Ovary (tissue), 9 donors: ENCODE measurements around the gene NUDT22. TPM values are rescaled to one million over a fixed set of nuclear protein-coding genes. Genes with fewer than 3 reads are reported as not detected.

Source experiments
- DNase-seq, 5 donors: peaks; one replicate each; pipeline ENCODE4 v3.0.0-alpha.2; 2019 to 2020
- H3K27ac ChIP-seq, 2 donors: fragments of 200-600 bp; one replicate each; pipeline versions ENCODE4 v1.5.1 to v1.8.0; 2019 to 2022
- H3K27me3 ChIP-seq: fragments of 200-600 bp; one replicate; pipeline ENCODE4 v1.8.0; 2022
- H3K36me3 ChIP-seq: fragments of 200-600 bp; sonication (generic); one replicate; pipeline ENCODE4 v1.5.1; 2019
- H3K4me1 ChIP-seq: one replicate; pipeline ENCODE4 v1.8.1; 2013; ENCODE audit warnings: mild to moderate bottlenecking, moderate library complexity; ENCODE audit not compliant: insufficient read depth
- H3K4me3 ChIP-seq: fragments of 200-600 bp; sonication (generic); one replicate; pipeline ENCODE4 v1.5.1; 2017
- H3K9me3 ChIP-seq, 2 donors: fragments of 200-600 bp in 1 of 2; sonication (generic) in 1 of 2; one replicate each; pipeline versions ENCODE4 v1.5.1 to v1.8.1; 2013 to 2019; ENCODE audit warnings: mild to moderate bottlenecking in 1 of 2, moderate library complexity in 1 of 2
- CTCF ChIP-seq, 3 donors: fragments of 450-650 bp in 2 of 3; fragments of 200-600 bp in 1 of 3; IDR thresholded peaks; one replicate each; pipeline versions ENCODE4 v1.5.1 to v1.8.0; 2016 to 2022; ENCODE audit warnings: antibody characterized with exemption in 3 of 3, mild to moderate bottlenecking in 1 of 3
- EP300 ChIP-seq: sonication (generic); formaldehyde crosslinking; IDR thresholded peaks from one replicate; pipeline ENCODE4 v1.6.1; 2017; ENCODE audit warnings: antibody characterized with exemption
- POLR2A ChIP-seq: fragments of 450-650 bp; IDR thresholded peaks from one replicate; pipeline ENCODE4 v1.6.1; 2017; ENCODE audit warnings: antibody characterized with exemption, mild to moderate bottlenecking, moderate library complexity
- WGBS, 3 donors: extraction: QIAGEN DNeasy Blood & Tissue Kit in 1 of 3; methylation state at CpG; one replicate each; pipeline versions ENCODE4 v1.1.5 to v1.1.7; 2013 to 2017; 5-methylcytosine and 5-hydroxymethylcytosine counted together
- intact Hi-C, 4 donors: fragments of 100-400 bp; cut with DNase I; formaldehyde crosslinking; loops; one replicate each; pipeline versions ENCODE4 v1.11.0 to v1.15.1; 2022 to 2023
- polyA plus RNA-seq, 2 donors: library from polyadenylated mRNA; stranded (reverse); fragments of 200-250 nt in 1 of 2; fragments of 350-450 nt in 1 of 2; fragmentation: Illumina TruSeq in 1 of 2; extraction: RNeasy Lipid Tissue Mini Kit (QIAGEN cat#74804) in 1 of 2; gene quantifications; one replicate each; pipeline ENCODE4 v1.2.3, GENCODE V29; 2013 to 2014
- total RNA-seq, 7 donors: library from RNA; depleted of rRNA in 2 of 7; stranded (reverse); fragments of >200 nt in 2 of 7; fragmentation: NEBNext Ultra II Directional in 3 of 7; extraction: Animal tissue kit (Norgen Biotek cat#: 25700) in 3 of 7; gene quantifications; one replicate each; pipeline versions ENCODE4 v1.1.0 to v1.2.4, GENCODE V29; 2016 to 2023
- donor health status: DM: no; HTN: no; CAD: no; lungs with moderate emphysema.
- donor health status: DM: no; HTN: no; CAD: no.
- donor health status: Bipolar disorder and iron deficiency.
- donor health status: DM: yes; HTN: yes; CAD: no.
- donor health status: DM: no; HTN: no; CAD: no.
- donor health status: DM: yes; HTN: yes; CAD: no.

NUDT22 gene
- total and polyA plus RNA-seq, 9 donors: 4.8 to 52.7 (median 36.8) TPM

- 75 to 83% (median 76%) methylated on average over 3 of the region's 3 CpGs for WGBS, 3 donors
- TF ChIP-seq EP300 (no peak), CTCF (IDR thresholded peaks at IDR 0.05) (no peak), POLR2A (no peak)
- intact Hi-C loops: no loop called here
- Histone ChIP-seq H3K36me3 (no peaks in the 10 kb centered on the region), H3K27ac (peak overlapping the region in 1 of 2 donors; percentile 62), H3K4me3 (no peak overlapping the region), H3K27me3 (no peaks in the 10 kb centered on the region), H3K4me1 (peaks cover 25% of the 10 kb centered on the region), H3K9me3 (no peaks in the 10 kb centered on the region)
- DNase-seq: peak in 2 of 5 donors; percentile 24 to 30
Measured at GRCh38 chr11:64227405-64227956, 1.4 kb downstream of the NUDT22 start.

- intact Hi-C loops: no loop called here
- no peak overlapping the region for H3K27ac ChIP-seq
Measured at GRCh38 chr11:64229090-64229743, 3.1 kb downstream of the NUDT22 start.

GRCh38 chr11:64229744-64230170 is 3.7 kb downstream of the NUDT22 start:
- WGBS, 3 donors: 19 to 30% (median 25%) methylated on average over 13 of the region's 13 CpGs
- Histone ChIP-seq H3K9me3 (no peaks in the 10 kb centered on the region), H3K36me3 (no peaks in the 10 kb centered on the region), H3K4me3 (peak overlapping the region; percentile 52), H3K27ac (peak overlapping the region; percentile 91 to 93), H3K27me3 (no peaks in the 10 kb centered on the region), H3K4me1 (peaks cover 29% of the 10 kb centered on the region)
- peak in 2 of 5 donors; percentile 33 to 48 for DNase-seq
- TF ChIP-seq POLR2A (no peak), EP300 (no peak), CTCF (IDR thresholded peaks at IDR 0.05) (no peak)
- intact Hi-C loops: no loop called here

More at GRCh38 chr11:64229090-64229743, 3.1 kb downstream of the NUDT22 start:
- TF ChIP-seq EP300 (no peak), POLR2A (no peak), CTCF (IDR thresholded peaks at IDR 0.05) (no peak)
- 80 to 92% (median 83%) methylated on average over 10 to 12 of the region's 12 CpGs for WGBS, 3 donors
- H3K36me3 ChIP-seq: no peaks in the 10 kb centered on the region
- H3K27me3 ChIP-seq: no peaks in the 10 kb centered on the region
- peaks cover 29% of the 10 kb centered on the region for H3K4me1 ChIP-seq
- no peak overlapping the region for H3K4me3 ChIP-seq
- H3K9me3 ChIP-seq: no peaks in the 10 kb centered on the region
- DNase-seq: peak in 3 of 5 donors; percentile 31 to 43 (median 41)

- H3K27ac ChIP-seq: peak within 1 kb of the TSS; percentile 91 to 93
- peak within 1 kb of the TSS; percentile 52 for H3K4me3 ChIP-seq
- intact Hi-C loops: no loop called here
- 0 to 1% (median 0%) methylated on average over 59 to 62 of the region's 62 CpGs for WGBS, 3 donors
- H3K27me3 ChIP-seq: no peaks in the 10 kb centered on the region
- DNase-seq: peak; percentile 92 to 95 (median 94)
- TF ChIP-seq CTCF (IDR thresholded peaks at IDR 0.05) (no peak), EP300 (no peak), POLR2A (peak; percentile 59)
- no peaks in the 10 kb centered on the region for H3K9me3 ChIP-seq
- H3K36me3 ChIP-seq: no peaks in the 10 kb centered on the region
- H3K4me1 ChIP-seq: peaks cover 27% of the 10 kb centered on the region
Measured at GRCh38 chr11:64230171-64230984, 4.3 kb downstream of the NUDT22 start, which contains the start of gene DNAJC4. DNAJC4 (plus strand) TSS chr11:64230548; CDS start chr11:64230855, 307 bp downstream.
